NCI-H774 (cell line): ENCODE measurements around the gene LMCD1.

Experiments used
- DNase-seq: peaks from one replicate; lab custom pipeline; 2025; lab: John Stamatoyannopoulos, UW

Gene LMCD1

DNA sequence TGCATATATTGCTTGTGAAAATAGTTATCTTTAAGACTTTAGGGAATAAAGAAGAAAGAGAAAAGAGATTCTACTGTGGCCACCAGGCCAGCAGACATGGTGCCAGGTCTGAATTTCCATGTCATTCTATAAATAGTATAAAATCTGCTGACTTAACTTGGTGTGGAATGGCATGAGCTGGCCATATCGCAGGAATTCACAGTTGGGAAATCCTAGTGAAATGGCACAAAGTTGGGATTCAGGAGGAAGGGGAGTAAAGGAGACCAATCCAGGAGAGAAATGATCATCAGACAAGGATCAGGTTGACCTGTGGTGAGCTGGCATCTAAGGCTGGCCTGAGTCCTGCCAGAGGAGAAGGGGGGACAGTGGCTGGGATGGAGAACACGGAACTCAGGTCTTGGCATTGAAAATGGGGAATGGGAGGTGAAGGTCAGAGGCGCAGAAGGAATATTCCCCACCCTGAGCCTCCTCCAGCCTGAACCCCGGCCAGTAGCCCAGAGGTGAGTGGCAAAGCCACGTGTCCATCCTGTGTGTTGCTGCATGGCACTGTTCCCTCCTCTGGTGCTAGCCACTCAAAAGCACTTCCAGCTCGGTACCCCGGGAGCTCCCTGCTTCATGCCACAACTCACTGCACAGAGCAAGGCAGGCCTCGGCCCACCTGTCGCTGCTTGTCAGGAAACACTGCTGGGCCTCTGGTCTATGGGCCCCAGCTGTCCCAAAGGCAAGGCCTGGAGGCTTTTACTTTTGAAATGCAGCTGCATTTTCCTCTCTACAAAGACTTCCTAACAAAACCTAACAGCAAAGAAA lies 91.6 kb downstream of the LMCD1 start:
- DNase-seq, result no peak

DNA sequence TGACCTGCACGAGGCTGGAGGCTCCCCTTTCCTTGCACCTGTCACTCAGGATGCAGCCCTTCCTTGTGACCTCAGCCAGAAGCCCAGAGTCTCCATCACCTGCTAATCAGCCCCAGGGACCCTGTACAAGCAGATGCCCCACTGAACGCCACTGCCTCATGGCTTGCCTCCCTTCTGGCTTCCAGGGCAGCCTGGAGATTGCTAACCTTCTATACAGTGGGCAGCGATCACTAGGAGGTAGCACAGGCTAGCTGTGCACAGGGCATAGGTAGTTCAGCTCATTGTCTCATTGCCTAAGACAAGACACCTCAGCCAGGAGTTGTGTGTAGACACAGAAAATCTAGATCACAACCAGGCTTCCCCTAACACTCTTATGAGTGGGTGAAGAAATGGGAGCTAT lies 93.6 kb downstream of the LMCD1 start:
- no peak for DNase-seq

- DNase-seq, result no peak
Measured at GRCh38 chr3:8595695-8596115, 94.1 kb downstream of the LMCD1 start.

GRCh38 chr3:8596321-8597218 lies 94.9 kb downstream of the LMCD1 start:
- no peak for DNase-seq

DNA sequence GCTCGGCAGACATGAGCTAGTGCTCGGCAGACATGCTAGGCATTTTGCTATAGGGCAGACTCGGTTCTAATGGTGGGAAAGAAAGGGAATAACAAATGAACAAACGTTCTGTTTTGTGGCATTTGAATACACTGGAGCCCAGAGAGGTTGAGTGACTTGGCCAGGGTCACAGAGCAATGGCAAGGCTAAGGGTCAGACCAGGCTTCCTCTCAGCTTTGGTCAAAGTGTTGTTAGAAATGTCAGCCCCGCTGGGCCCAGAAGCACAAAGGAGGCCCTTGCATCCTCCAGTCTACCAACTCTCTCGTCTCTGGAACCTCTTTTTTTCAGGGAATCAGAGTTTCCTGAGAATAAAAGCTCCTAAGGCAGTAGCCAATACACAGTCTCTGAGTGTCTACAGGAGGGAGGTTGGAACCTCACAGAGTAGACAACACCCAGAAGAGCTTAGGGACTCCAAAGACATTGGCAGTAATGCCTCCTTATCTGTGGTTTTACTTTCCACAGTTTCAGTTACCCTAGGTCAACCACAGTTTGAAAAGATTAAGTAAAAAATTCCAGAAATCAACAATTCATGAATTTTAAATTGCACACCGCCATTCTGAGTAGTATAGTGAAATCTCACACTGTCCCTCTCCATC lies 95.7 kb downstream of the LMCD1 start:
- DNase-seq, result no peak

- DNase-seq, result no peak
Measured at GRCh38 chr3:8599146-8599545, 97.5 kb downstream of the LMCD1 start.

- no peak for DNase-seq
Measured at GRCh38 chr3:8600457-8600856, 98.8 kb downstream of the LMCD1 start.

GRCh38 chr3:8603115-8603710 lies 101.6 kb downstream of the LMCD1 start:
- no peak for DNase-seq

- no peak for DNase-seq
Measured at GRCh38 chr3:8604006-8604405, 102.4 kb downstream of the LMCD1 start.

- DNase-seq, result no peak
Measured at GRCh38 chr3:8604988-8605387, 103.4 kb downstream of the LMCD1 start.

DNA sequence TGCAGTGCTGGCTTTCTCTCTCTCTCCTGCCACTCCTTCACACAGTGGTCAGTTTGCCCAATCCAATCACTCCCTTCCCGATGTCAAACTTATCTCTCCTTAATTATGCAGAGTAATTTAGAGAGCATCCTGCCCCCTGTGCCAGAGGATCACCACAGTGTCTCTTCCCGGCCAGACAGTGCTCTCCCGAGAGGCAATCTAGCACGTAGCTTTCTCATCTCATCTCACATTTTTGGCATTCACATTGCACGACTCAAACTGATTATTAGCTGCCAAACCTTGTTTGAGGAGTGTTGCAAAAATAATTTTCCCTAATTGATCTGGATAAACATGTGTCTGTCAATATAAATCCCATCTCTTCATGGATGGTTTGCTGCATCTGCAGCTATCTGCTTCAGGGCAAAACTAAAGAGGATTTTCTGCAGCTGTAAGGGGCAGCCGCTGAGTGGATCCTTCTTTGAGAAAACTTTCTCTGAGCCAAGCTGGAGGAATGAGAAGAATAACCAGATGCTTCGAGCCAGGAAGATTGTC lies 105.1 kb downstream of the LMCD1 start:
- DNase-seq, result no peak

GRCh38 chr3:8607234-8608040 lies 105.8 kb downstream of the LMCD1 start:
- no peak for DNase-seq

DNA sequence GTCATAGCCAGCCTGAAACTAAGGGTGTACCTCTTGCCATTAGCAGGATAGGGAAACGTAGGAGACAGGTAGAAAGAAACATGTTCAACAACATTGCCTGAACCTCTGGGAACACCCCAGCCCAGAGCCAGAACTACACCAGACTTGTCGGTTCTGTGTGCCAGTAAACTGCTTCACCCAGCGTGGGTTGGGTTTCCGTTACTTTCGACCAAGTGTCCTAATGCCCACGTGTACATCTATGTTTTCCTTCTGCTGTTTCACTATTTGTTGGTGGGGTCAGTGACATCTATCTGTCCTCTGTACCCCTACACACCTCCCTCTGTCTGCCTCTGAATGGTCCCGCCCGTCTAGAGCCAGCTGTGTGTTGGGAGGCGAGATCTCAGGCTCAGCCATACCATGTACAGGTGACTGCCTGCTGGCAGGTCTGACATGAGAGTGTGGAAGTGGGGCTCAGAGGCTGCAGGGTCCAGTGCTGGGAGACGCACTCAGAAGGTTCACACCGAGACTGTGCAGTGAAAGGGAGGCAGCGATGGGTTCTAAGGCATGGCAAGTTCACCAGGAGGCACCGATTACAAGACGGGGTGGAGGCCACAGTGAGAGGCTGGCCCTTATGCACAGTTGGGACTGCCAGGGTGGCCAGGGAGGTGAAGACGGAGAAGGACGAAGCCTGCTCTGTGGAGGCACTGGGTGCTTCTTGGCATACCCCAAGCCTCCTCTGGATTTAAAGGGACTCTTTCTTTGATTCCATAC lies 106.6 kb downstream of the LMCD1 start:
- DNase-seq, result no peak

- DNase-seq, result no peak
Measured at GRCh38 chr3:8608791-8609467, 107.3 kb downstream of the LMCD1 start.

DNA sequence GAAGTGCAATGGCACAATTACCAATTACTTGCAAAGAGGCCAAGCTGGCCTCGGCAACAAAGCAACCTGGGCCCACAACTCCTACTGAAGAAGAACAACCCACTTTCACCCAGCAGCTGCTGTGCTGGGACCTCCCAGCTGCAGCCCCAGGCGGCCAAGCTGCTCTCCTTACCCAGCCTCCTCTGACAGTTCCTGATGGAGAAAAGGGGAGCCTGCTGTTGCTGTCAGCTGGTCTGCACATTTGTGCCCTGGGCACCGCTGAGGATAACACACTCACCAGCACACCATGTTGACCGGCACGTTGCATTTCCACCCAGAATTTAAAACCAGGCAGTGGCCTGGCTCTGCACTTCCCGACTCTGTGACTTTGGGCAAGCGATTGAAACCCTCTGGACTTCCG lies 109.3 kb downstream of the LMCD1 start:
- DNase-seq, result no peak

- no peak for DNase-seq
Measured at GRCh38 chr3:8617921-8618320, 116.3 kb downstream of the LMCD1 start.

GRCh38 chr3:8618950-8619349 lies 117.3 kb downstream of the LMCD1 start:
- DNase-seq, result no peak

DNA sequence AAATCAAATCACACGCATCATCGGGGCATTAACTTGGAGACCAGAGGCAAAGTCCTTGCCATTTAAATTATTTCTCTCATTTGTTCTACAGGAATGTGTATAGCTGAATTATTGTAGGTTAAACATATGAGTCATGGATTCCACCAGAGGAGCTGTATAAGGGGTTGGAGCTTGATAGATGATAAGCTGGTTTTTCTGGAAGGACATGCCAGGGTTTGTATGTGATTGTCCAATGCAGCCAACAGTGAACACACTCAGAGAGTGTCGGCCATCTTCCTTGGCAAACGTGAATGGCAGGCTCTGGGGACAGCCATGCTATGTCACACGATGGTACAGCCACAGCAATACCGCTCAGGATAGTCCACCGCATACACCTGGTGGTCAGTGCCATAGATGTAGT lies 117.9 kb downstream of the LMCD1 start:
- no peak for DNase-seq

DNA sequence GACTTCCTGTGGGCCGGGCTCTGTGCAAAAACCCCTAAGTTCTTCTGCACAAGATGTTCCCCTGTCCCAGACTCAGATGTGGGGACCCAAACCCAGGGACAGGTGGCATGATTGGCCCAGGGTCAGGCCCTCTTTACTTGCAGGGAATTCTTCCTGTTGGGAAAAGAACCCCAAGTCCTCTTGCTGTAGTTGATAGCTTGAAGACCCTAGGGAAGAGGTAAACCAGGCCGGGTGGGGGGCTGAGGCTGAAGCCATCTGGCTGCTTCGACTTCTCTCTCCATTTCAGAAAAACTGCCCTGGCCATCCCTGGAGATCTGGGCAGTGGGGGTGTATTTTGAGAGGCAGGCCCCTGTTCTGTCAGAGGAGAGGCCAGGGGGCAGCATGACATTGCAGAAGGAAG lies 119.5 kb downstream of the LMCD1 start:
- DNase-seq, result no peak

GRCh38 chr3:8621872-8622271 lies 120.2 kb downstream of the LMCD1 start:
- DNase-seq, result no peak
